CD4-positive, alpha-beta T cell treated with Interleukin-6 at 100 ng/mL for 8 hours (primary cell): Measurements from ENCODE around the gene IMMP2L.

Source experiments
- DNase-seq: peaks from one replicate; pipeline ENCODE4 v3.0.0-alpha.2; 2020; ENCODE audit warnings: mixed read lengths, low spot score

IMMP2L gene

DNA sequence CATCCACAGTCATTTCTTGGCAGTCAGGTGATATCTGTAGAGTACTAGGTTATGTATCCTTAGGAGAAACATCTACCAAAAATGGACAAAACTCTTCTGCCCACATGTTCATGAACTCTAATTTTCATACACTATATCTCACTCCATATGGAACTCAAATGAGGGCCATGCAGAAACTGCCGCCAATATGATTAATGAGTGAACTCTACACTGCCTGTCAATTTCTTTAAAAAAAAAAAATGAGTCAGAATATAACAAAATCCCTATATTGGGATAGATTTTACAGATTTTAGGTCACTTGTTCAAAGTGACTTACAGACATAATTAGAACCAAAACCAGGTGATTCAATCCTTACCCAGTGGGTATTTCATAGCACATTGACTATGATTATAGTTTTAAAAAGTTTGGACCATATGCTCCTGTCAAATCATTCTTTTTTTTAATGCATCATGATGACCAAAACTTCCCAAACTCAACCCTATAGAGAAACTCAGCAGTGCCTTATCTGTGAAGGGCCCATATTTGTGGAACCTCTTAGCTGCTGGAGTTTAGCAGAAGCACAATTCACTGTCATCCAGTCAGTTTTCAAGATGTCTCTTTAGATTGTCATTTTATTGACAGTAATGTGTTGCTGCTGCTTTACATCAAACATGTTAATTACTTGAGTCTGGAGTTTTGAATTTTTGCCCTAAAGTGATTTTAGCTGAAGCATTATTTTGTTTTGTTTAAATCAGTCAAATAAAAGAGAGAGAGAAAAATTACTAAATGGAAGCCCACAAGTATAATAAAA is 460.2 kb downstream of the IMMP2L start:
- DNase-seq, result no peak

GRCh38 chr7:111098926-111099250 is 463.4 kb downstream of the IMMP2L start:
- DNase-seq, result no peak

GRCh38 chr7:111098011-111098925 is 464.0 kb downstream of the IMMP2L start:
- DNase-seq, result peak; percentile 56

- no peak for DNase-seq
Measured at GRCh38 chr7:111096997-111097396, 465.3 kb downstream of the IMMP2L start.

- DNase-seq, result no peak
Measured at GRCh38 chr7:111094419-111094818, 467.9 kb downstream of the IMMP2L start.

- DNase-seq, result no peak
Measured at GRCh38 chr7:111093496-111093895, 468.8 kb downstream of the IMMP2L start.

DNA sequence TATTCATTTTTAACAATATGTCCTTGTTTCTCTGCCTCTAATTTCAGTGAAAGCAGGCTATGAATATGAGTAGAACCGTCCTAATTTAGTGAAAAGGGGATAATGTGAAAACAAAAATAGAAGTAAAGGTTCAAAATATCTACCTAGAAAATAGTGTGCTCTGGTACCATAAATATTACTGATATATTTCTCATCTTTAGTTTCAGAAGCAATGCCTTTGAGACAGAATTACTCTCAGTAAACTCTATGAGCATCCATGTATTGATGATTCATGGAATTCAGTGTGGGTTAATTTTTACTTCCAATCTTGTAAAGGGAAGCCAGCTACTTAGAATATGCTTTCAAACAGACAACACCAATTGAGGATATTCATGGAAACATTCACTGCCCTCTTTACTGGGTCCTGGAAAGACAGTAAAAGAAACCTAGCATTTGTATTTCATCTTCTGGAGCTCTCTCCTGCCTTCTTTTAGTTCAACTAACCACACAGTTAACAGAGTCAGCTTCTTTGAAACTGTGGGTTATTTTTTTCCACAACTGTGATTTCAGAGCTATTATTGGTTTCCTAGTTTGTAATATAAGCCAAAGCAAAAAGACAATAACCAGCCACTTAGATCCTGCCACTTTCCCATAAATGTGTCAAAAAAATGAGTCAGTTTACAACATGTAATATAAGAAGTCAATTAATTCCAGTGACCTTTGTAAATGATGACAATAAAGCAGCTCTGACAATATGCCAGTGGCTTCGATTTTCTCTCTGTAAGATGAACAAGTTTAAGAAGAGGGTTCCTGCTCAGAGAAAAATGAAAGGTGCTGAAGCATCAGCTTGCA is 469.7 kb downstream of the IMMP2L start:
- DNase-seq, result no peak

GRCh38 chr7:111091593-111092358 is 470.5 kb downstream of the IMMP2L start:
- no peak for DNase-seq

DNA sequence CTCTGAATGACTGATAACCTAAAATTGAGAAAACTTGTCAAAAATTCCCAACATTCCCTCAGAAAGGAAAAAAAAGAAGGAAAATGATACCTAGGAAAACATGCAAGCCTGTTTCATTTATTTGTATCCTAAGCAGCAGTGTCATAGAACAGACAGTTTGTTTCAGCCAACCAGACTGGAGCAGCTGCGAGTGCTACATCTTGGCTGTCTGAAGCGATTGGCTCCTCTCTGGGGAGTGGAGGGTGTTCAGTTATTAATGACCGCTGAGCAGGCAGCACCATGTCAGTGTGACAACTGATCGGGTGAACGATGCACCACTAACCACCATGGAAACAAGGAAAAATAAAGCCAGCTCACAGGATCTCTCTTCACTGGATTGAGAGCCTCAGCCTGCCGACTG is 471.4 kb downstream of the IMMP2L start, which contains the start of gene LRRN3:
LRRN3 (plus strand) TSS at position 282 of the 400 bp plus-strand sequence. CDS start 31,646 bp downstream, outside the sequence.
- DNase-seq, result peak; percentile 57

DNA sequence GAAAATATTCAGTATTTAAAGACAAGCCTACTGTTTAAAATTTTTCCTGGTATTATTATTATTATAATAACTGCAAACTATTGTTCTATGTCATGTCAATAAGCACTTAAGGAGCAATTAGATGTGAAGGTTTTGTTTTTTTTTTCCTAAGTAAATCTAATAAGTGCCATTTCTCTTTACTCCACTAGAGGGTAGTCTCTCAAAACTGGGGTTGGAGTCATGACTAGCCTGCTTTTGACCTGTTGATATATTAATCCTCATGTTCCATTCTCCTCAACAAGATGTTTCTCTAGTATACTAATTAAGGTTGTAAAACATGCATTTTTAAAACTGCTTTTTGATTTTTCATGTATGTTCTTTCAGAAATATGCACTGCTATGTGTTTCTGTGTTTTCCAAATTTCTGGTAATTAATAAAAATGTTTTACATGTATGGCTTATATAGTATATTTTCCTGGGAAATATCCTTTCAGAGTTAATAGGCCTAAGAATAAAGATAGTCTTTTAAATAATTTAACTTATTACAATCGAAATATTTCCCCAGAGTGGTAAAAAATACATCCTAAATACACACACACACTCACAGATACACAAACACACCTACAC is 472.4 kb downstream of the IMMP2L start:
- peak; percentile 36 for DNase-seq

GRCh38 chr7:111088328-111088727 is 474.0 kb downstream of the IMMP2L start:
- DNase-seq, result no peak

DNA sequence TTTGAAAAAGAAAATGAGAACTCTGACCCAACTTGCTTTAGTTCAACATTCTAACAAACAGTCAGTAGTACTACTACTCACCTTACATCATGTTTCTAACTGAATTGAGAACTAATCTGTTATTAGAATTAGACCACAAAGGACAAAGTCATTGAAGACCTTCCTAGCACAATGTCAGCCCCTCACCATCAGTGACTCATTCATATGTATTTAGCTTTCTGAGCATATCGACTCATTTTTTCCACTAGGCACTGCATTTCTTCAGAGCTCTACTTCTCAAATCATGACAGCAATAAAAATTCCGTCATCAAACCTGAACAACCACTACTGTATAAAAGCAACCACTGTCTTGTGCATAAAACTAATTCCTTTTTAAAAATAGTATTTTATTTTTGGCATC is 475.8 kb downstream of the IMMP2L start:
- DNase-seq, result no peak

GRCh38 chr7:111085356-111085755 is 476.9 kb downstream of the IMMP2L start:
- DNase-seq, result no peak

GRCh38 chr7:111083413-111083812 is 478.9 kb downstream of the IMMP2L start:
- DNase-seq, result peak; percentile 84

DNA sequence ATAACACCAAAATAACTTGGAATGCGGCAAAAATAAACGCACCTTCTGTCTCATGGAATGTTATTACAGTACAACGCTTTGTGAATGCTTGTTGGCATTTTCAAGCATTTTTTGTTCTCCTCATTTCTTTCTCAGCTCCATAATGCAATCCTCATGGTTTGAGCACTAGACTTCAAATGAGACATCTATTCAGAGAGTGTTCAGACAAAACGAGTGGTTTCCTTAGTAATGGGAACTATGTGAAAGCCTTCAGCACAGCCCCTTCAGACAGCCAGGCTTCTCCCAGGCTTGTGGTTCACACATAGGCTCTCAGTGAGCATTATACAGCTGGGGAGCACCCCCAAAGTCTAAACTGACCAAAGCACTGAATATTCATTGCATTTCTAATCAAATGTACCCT is 479.9 kb downstream of the IMMP2L start:
- DNase-seq, result no peak

GRCh38 chr7:111081546-111082267 is 480.6 kb downstream of the IMMP2L start:
- DNase-seq, result no peak

DNA sequence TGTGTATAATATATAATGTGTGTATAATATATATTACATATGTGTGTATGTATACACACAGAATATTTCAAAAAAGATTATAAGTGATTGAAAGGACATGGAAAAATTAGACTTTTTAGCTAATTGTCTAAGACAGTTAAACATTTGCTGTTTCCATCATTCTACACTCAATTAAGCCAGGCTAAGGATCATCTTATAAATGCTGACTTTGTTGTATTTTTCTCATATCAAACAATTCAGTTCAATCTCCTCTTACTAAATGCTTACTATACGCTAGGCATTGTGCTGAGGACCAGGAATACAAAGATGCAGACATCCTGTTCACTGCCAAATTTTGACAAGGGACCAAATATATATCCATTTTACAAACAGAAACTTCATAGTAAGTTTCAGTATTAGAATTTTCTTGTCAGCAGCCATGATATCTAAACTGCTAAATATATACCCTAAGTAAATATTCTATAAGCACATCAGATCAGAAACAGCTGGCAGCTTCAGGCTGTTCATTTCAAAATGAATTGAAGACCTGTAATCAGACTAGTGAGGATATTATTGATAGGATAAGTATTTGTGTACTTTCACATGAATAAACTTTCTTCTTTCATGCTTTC is 481.7 kb downstream of the IMMP2L start:
- no peak for DNase-seq

DNA sequence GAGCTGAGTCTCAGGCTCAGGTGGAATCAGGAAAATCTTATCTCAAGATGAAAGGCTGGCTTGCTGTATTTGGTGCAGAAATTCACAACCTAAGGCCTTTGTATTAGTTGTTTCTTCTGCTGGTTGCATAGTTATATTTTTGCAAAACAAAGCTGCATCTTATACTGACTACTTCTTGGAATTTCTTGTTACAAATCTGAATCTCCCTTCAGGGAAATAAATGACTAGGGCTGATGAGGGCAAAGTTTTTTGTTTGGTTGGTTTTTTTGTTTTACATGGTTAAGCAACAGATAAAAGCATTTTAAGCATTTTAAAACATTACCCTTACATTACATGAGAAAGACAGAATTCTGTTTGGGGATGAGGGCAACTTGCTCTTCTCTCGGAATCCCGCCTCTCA is 485.3 kb downstream of the IMMP2L start:
- no peak for DNase-seq

DNA sequence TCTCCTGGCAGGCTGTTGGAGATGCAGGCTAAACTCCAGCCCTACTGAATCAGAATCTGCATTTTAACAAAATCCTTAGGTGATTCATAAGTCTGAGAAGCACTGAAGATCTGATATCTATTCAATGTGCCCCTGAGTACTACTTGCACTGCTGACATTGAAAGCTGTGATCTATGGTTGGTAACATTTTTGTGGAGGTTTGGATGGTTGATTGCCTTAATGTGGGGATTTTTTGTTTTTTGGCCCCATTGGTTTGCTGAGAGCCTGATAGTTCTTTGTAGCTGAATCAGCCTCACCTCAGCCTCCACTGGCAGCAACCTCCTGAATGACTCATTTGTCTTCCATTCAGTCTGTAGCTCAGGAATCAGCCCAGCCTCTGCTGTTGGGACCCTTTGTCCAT is 486.1 kb downstream of the IMMP2L start:
- DNase-seq, result no peak

GRCh38 chr7:111075498-111075897 is 486.8 kb downstream of the IMMP2L start:
- no peak for DNase-seq
